HG03378 (cell line): ENCODE results near the gene PEPD.

Experiments
- ATAC-seq: cut with Tn5 transposase; IDR thresholded peaks from one replicate; pipeline ENCODE4 v1.9.1; 2021; ENCODE audit warnings: mild to moderate bottlenecking, moderate library complexity; ENCODE audit not compliant: unreplicated experiment

PEPD gene

GRCh38 chr19:33427801-33428626, 93.6 kb downstream of the PEPD start:
- ATAC-seq, result no peak

GRCh38 chr19:33426621-33427361, 94.8 kb downstream of the PEPD start:
- ATAC-seq, result no peak

- ATAC-seq, result no peak
Measured at GRCh38 chr19:33424181-33424580, 97.4 kb downstream of the PEPD start.

GRCh38 chr19:33422369-33423180, 99.0 kb downstream of the PEPD start:
- ATAC-seq, result no peak

- ATAC-seq, result no peak
Measured at GRCh38 chr19:33421368-33421767, 100.2 kb downstream of the PEPD start.

- no peak for ATAC-seq
Measured at GRCh38 chr19:33420821-33421220, 100.8 kb downstream of the PEPD start.

GRCh38 chr19:33419788-33420130, 101.8 kb downstream of the PEPD start:
- ATAC-seq, result no peak

GRCh38 chr19:33418871-33419787, 102.5 kb downstream of the PEPD start:
- no peak for ATAC-seq

- ATAC-seq, result no peak
Measured at GRCh38 chr19:33418461-33418860, 103.1 kb downstream of the PEPD start.

GRCh38 chr19:33417751-33418150, 103.8 kb downstream of the PEPD start:
- ATAC-seq, result no peak

- no peak for ATAC-seq
Measured at GRCh38 chr19:33416307-33417215, 105.0 kb downstream of the PEPD start.

- no peak for ATAC-seq
Measured at GRCh38 chr19:33414667-33415605, 106.7 kb downstream of the PEPD start.

GRCh38 chr19:33413868-33414666, 107.5 kb downstream of the PEPD start:
- ATAC-seq, result no peak

GRCh38 chr19:33413426-33413725, 108.2 kb downstream of the PEPD start:
- no peak for ATAC-seq

- ATAC-seq, result no peak
Measured at GRCh38 chr19:33412601-33413425, 108.8 kb downstream of the PEPD start.

GRCh38 chr19:33411621-33412180, 109.9 kb downstream of the PEPD start:
- no peak for ATAC-seq
